ENCODE data around the gene KAT5.

DNA sequence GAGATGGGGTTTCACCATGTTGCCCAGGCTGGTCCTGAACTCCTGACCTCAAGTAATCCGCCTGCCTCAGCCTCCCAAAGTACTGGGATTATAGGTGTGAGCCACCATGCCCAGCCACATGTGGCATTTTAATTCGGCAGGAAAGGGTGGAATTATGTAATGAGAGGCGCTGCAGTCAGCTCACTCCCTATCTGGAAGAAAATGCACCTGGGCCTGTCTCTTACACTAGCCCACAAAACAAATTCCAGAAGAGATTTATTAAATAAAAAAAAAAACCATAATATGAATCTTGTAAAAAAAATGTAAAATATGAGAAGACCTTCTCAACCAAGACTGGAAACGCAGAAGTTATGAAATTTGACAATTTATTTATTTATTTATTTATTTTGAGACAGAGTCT is 8.2 kb upstream of the KAT5 start:
- TF ChIP-seq YY1 (IDR thresholded peaks at IDR 0.05; ENCODE audit: low read depth) (no peak), TCF12 (IDR thresholded peaks at IDR 0.05; ENCODE audit: low read depth) (no peak), FOXM1 (IDR thresholded peaks at IDR 0.05; ENCODE audit: borderline replicate concordance, low read depth) (no peak), TAF1 (IDR thresholded peaks at IDR 0.05; ENCODE audit: low read depth) (no peak), EP300 (IDR thresholded peaks at IDR 0.05; ENCODE audit: borderline replicate concordance) (no peak)
- TF ChIP-seq, protein P1, sequence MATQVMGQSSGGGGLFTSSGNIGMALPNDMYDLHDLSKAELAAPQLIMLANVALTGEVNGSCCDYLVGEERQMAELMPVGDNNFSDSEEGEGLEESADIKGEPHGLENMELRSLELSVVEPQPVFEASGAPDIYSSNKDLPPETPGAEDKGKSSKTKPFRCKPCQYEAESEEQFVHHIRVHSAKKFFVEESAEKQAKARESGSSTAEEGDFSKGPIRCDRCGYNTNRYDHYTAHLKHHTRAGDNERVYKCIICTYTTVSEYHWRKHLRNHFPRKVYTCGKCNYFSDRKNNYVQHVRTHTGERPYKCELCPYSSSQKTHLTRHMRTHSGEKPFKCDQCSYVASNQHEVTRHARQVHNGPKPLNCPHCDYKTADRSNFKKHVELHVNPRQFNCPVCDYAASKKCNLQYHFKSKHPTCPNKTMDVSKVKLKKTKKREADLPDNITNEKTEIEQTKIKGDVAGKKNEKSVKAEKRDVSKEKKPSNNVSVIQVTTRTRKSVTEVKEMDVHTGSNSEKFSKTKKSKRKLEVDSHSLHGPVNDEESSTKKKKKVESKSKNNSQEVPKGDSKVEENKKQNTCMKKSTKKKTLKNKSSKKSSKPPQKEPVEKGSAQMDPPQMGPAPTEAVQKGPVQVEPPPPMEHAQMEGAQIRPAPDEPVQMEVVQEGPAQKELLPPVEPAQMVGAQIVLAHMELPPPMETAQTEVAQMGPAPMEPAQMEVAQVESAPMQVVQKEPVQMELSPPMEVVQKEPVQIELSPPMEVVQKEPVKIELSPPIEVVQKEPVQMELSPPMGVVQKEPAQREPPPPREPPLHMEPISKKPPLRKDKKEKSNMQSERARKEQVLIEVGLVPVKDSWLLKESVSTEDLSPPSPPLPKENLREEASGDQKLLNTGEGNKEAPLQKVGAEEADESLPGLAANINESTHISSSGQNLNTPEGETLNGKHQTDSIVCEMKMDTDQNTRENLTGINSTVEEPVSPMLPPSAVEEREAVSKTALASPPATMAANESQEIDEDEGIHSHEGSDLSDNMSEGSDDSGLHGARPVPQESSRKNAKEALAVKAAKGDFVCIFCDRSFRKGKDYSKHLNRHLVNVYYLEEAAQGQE (IDR thresholded peaks at IDR 0.05; ENCODE audit: low read depth) = no peak
